NAMALWA (cell line): ENCODE results near the gene GON4L.
"Not testable (repeated sequence)": the region's sequence is repeated elsewhere in the genome, so short reads cannot be mapped to it uniquely, and the experiment has no call there.

Experiments
- DNase-seq: peaks from one replicate; pipeline ENCODE4 v3.0.0-alpha.2; 2015; ENCODE audit warnings: low spot score

The GON4L gene

DNA sequence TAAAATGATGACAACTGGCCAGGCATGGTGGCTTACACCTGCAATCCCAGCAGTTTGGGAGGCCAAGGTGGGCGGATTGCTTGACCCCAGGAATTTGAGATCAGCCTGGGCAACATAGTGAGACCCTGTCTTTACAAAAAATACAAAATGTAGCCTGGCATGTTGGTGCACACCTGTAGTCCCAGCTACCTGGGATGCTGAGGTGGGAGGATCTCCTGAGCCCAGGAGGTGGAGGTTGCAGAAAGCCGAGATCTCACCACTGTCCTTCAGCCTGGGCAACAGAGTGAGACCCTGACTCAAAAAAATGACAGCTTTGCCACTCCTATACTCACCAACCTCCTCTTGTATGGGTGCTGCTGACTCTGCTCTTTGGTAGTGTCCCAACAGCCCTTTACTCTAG, 20.9 kb upstream of the GON4L start:
- no peak for DNase-seq

DNA sequence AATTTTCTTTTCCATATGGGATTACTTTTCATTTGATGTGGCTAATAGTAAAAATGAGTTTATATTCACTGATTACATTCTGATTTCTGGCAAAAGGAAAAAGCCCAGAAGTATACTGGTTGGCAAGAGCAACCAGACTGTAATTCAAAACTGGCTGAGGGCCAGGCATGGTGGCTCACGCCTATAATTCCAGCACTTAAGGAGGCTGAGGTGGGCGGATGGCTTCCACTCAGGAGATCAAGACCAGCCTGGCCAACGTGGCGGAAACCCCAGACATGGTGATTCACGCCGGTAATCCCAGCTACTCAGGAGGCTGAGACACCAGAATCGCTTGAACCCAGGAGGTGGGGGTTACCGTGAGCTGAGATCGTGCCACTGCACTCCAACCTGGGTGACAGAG, 16.8 kb upstream of the GON4L start:
- no peak for DNase-seq

DNA sequence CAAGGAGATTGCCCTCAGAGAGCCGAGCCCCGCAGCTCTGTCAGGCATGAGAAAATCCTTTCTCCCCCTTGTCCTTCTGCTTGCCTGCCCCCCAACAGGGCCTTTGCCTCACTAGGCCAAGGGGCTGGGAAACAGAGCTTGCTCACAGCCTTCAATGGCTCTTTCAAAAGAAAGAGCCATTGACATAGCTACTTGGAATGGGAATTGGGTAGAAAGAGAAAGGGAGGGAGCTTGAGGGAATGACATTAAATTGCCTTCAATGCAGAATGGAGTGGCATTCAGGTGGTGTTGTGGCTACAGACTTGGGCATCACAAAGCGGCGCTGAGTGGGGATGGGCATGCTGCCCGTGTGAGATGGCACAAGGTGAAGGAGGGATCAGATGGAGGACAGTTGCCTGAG, 15.5 kb upstream of the GON4L start:
- DNase-seq, result no peak

DNA sequence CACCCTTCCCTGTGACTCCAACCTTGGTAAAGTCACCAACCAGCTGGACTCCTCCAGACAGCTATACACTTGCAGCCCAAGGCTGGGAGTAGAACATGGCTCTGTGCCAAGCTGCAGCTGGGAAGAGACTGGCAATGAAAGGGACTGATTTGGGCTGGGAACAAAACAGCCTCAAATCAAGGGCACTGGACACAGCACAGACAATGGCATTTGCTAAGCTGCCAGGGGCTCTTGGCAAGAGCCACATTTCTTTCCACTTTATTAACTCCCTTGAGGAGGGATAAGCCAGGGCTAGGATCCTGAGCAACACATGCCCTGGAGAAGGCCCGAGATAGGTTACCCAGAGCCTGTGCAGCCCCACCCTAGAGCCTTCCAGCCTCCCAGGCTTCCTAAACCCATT, 14.4 kb upstream of the GON4L start:
- DNase-seq, result no peak

DNA sequence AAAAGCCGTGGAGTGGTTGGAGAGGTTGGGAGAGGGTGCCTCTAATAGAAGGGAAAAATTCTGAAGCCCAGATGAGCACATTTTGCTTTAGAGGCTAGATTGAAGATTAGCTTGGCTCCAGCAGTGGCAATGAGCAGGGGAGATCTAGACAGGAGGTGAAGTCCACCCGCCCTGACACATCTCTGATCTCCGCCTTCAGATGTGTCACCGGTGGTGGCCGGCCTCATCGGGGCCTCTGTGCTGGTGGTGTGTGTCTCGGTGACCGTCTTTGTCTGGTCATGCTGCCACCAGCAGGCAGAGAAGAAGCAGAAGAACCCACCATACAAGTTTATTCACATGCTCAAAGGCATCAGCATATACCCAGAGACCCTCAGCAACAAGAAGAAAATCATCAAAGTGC, 10.8 kb upstream of the GON4L start:
- DNase-seq, result no peak

DNA sequence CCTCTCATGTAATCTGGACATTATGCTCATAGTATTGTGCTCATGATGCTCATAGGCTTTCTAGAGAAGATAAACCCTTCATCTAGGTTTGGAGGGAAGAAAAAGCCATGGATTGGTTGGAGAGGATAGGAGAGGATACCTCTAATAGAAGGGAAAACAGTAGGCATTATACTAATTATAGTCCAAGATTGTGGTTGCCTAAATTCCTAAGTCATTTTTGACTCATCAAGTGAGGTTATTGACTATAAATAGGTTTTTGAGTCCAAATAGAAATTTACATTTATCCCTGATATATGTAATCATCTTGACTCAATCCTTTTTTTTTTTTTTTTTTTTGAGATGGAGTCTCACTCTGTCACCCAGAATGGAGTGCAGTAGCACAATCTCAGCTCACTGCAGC, 7.4 kb upstream of the GON4L start:
- DNase-seq, result no peak

DNA sequence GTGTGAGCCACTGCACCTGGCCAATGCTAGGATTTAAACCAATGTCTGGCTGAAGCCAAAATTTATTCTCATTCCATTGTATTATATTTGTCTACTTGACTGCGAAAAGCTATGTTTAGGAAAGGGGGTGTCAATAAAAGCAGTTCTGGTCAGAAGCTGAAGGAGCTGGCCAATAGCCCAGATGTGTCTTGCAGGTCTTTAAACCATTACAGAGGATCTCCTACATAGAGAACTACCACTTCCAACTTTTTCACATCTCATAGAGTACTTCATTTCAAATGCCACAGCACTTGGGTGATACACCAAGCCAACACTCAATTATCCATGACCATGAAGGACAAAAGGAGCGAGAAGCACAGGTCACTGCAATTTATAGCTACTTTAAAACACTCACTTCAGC, 4.9 kb upstream of the GON4L start:
- DNase-seq, result no peak

DNA sequence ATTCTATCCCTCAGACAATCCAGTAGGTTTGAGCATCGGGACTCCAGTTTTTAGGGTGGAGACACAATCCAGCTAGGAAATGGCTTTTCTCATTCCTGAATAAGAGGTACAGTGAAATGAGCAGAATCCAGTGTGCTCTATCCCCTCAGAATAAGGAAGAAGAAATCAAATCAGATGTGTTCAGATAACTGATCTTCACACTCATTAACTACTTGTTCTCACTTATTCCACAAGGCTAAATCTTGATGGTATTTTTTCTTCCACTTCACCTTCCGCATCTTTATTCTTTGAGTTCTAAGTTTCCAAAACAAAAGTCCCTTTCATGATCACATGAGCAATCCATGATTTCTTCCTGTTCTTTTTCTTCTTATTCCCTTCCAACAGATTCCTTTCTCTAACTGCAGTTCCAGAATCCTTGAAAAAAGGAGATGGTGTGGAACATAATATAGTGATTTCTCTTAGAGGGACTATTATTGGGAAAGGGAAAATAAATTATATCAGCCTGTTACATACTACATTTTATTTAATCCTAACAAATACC, 4.0 kb upstream of the GON4L start:
- DNase-seq, result no peak

DNA sequence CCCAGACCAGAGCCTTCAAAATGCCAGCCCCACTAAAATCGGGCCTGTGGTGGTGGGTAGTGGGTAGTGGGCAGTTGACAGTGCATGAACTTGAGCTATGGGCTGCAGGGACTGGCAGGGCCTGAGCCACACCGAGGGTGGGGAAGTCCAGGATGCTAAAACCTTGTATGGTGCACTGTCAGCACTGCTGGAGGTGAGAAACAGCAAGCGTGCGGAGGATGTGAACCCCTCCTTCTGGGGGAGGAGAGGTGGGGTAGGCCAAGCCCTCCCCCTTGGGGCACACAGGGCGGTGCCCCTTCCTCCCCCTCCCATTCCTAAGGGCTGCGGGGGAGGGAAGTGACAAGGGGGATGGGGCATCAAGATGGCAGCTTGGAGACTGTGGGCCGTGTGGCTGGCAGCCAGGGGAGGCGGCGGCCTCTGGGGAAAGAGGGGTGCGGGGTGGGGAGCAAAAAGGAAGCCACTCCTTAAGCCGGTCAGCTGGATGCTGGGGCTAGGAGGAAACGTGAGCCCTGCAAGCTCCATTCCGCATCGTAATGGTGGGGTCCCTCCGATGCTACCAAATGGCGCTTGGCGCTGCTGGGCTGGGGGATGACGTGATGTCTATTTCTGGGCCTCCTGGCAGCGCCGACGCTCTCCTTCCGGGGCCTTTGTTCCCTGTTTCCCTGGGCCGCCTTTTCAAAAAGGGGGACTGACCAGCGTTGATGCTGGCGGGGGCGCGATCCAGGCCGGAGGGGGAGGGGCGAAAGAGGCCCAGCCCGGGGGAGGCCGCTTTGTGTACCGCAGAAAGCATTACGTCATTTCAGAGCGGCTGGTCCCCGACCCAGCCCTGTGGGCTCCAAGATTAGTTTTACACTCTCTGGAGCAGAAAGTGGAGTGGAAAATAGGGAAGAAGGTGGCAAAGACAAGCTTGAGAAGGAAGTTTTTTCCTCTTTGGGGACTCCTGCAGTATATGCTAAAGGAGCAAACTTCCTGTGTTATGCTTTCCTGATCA, 3.2 kb upstream of the GON4L start:
- DNase-seq, result peak; percentile 64

DNA sequence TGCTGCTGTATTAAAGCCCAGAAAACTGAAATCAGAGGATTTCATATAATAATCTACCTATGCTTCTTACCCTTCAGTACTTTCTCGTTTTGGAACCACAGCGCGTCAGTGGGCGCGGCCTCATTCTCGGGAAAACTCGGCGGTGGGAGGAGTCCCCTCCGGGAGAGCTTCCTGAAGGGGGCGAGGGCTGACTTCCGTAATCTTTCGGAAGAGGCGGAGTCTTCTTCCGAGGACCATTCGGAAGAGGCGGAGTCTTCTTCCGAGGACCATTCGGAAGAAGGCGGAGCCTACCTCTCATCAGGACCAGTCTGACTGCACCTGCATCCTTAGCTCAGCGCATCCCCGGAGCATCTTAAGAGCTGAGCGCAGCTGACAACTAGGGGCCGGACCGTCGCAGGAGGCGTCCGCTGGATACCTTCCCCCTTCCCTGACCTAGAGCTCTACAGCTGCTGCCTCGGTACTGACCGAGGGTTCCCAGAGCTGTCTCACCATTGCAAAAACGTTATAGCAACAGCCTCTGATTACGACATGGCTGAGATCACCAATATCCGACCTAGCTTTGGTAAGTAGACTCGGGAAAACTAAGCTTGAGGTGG, 2.3 kb upstream of the GON4L start, which contains the start of gene SYT11:
Gene SYT11, plus strand, starts transcription at position 334 of the 596 bp plus-strand sequence. Its CDS starts 195 bp downstream, at position 529.
- DNase-seq, result peak; percentile 99

DNA sequence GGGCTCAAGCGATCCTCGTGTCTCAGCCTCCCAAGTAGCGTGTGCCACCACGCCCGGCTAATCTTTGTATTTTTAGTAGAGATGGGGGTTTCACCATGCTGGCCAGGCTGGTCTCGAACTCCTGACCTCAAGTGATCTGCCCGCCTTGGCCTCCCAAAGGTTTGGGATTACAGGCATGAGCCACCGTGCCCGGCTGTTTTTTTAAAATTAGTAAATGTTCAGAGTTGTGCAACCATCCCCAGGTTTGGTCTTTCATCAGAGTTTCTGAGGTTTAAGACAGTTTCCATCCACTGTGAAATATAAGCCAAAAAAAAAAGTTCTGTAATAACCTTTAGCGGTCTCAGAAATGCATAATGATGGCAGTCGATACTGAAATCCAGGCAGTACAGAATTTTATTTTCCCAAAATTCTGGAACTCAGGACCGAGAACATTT, 1.8 kb upstream of the GON4L start:
- no peak for DNase-seq

DNA sequence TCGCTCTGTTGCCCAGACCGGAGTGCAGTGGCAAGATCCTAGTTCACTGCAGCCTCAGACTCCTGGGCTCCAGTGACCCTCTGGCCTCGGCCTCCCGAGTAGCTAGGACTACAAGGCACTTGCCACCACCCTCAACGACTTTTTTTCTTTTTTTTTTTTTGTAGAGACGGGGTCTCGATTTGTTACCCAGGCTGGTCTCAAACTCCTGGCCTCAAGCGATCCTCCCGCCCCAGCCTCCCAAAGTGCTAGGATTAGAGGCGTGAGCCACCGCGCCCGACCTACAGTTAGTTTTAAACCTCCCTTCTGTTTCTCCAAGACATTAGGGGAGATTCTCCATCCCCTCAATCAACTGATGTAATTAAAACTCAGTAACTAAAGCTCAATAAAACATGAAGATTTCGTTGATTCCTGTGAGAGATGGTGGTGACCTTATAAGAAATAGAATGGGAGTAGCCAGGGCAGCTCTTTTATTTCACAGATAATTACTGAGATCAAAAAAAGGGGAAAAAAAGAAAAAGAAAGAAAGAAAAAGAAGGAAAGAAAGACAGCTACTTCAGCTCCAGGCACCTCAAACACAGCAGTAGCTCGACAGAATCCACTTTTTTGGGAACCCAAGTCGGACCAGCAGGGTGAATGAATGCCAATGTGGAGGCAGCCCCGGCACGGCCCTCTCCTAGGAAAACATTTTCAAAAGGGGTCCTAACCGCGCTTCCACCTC, 598 bp downstream of the GON4L start:
- no peak for DNase-seq

DNA sequence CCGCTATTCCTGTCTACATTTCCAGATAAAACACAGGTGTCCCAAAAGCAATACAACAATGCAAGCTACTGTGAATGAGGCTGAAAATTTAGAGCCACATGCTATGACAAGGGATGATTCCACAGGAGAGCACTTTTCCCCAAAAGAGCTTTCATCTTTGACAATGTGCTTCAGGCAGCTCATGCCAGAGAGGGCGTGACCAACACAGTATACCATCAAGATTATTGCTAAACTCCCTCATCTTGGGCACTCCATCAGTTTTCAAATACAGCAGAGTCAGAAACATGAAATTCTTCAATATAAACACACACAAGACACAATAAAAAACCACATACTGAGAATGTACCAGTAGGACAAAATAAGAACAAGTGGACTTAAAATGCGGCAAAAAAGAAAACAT, 6.7 kb downstream of the GON4L start:
- no peak for DNase-seq

DNA sequence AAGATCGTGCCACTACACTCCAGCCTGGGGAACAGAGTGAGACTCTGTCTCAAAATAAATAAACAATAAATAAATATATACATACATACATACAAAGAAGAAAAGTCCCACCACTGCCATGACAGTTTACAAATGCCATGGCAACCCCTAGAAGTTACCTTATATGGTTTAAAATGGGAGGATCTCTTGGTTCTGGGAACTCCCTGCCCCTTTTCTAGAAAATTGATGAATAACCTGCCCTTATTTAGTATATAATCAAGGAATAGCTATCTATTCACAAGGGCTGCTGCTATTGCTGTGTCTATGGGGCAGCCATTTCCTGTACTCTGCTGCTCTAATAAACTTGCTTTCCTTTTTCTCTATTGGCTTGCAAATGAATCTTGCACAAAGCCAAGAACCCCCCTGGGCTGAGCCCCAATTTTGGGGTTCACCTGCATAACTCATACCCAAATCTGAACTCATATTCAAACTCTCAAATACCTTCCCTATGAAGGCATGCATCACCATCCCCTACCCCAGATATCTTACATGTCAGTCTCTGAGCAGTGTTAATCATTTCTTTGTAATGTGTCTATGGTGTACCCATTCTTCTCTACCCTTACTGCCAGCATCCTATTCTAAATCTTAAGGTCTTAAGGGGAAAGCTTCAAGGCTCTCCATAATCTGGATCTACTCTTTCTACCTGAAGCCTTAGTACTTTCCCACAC, 9.0 kb downstream of the GON4L start:
- no peak for DNase-seq

DNA sequence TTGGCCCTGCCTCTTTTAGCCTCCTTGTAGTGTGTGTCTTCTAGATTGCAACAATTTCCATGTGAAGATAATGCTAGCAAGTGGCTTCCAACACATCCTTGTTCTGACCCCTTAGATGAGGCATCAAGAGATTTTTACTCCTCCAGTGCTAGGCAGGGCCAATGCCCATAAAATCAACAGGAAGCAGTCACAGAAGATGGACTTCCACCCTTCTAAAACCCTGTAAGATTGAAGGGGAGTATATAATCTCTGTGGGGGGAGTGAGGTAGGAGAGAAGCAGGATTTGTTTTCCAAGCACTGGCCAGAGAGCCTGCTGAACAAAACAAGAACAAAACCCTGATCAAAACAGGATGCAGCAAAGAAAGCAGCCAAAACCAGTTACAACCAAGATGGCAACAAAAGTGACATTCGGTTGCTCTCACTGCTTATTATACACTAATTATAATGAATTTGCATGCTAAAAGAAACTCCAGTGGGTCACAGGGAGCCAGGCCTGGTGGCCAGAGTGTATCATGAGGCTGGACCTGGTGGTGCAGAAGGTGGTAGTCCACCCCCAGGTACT, 12.1 kb downstream of the GON4L start:
- no peak for DNase-seq

DNA sequence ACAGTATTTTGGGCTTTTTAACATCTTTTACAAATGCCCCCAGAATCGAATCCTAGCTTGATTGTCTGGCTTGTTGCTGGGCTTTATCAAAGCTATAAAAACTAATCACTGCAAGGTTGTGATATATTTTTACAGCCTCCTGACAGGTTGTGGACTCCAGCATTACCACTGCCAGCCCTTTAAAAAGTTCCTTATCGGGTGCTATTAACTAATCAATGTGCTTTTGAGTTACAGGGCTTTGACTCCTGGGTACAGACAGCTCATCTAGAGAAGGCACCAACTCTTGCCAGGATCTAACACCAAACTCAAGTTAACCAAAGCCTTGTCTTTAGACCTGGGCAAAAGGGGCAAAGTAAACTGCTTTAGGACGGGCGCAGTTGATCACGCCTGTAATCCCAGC, 16.6 kb downstream of the GON4L start:
- no peak for DNase-seq

DNA sequence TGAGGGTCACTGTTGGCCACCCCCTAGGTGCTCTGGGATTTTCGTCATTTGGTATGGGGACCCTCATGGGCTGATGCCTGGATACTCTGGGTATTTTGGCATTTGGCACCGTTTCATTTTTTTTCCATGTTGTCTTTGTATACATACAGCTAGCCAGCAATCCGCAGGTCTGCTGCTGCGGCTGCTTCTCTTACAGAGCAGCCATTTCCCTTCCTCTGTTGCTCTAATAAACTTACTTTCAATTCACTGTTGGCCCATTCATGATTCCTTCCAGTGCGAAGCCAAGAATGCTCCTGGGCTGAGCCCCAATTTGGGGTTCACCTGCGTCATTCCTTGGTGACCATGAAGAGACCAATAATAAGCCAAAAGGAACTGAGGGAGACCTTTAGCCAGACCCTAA, 21.5 kb downstream of the GON4L start:
- DNase-seq, result no peak

DNA sequence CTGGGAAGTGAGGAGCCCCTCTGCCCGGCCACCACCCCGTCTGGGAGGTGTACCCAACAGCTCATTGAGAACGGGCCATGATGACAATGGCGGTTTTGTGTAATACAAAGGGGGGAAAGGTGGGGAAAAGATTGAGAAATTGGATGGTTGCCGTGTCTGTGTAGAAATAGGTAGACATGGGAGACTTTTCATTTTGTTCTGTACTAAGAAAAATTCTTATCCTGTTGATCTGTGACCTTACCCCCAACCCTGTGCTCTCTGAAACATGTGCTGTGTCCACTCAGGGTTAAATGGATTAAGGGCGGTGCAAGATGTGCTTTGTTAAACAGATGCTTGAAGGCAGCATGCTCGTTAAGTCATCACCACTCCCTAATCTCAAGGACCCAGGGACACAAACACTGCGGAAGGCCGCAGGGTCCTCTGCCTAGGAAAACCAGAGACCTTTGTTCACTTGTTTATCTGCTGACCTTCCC, 22.1 kb downstream of the GON4L start:
- not testable (repeated sequence) for DNase-seq

DNA sequence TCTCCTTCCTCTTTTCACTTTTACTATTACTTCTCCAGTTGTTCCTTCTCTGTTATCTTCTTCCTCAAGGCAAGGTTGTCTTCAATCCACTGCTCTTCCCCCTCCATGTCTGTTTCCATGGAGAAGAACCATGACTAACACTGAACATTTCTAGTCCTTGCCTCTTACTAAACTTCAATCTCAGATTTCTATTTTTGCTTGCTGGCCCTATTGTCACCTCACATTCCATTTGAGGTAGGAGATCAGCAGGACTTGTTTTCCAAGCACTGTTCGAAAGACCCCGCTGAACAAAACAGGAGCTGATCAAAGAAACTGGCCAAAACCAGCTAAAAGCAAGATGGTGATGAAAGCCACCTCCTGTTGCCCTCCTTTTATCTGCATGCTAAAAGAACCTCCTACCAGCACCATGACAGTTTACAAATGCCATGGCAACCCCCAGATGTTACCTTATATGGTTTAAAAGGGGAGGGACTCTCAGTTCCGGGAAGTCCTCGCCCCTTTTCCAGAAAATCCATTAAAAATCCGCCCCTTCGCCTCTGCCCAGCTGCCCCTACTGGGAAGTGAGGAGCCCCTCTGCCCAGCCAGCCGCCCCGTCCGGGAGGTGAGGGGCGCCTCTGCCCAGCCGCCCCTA, 22.6 kb downstream of the GON4L start:
- peak; percentile 34 for DNase-seq

DNA sequence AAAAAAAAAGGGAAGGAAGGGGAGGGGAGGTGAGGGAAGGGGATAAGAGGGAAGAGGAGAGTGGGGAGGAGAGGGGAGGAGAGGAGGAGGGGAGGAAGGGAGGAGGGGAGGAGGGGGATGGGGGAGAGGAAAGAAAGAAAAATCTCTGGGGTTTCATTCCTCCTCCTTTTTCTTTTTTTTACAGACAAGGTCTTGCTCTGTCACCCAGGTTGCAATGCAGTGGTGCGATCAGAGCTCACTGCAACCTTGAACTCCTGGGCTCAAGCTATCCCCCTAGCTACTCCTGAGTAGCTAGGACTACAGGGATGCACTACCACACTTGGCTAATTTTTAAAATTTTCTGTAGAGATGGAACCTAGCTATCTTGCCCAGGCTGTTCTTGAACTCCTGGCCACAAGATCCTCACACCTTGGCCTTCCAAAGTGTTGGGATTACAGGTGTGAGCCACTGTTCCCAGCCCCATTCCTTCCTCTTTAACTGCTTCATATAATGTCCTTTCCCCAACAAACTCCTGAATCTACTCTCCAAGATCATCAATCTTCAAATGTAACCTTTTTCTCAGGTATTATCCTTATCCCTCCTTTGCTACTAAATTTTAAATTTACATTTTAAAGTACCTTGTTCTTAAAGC, 23.2 kb downstream of the GON4L start:
- DNase-seq, result peak; percentile 41
